Measurements from ENCODE around the gene PPP1CC.
"Not testable (repeated sequence)": the region's sequence is repeated elsewhere in the genome, so short reads cannot be mapped to it uniquely, and the experiment has no call there.

Gene PPP1CC

GRCh38 chr12:110750784-110751461, 8.2 kb upstream of the PPP1CC start:
- no peak for DNase-seq

- DNase-seq, result no peak
Measured at GRCh38 chr12:110746550-110746949, 3.9 kb upstream of the PPP1CC start.

GRCh38 chr12:110745542-110746284, 3.0 kb upstream of the PPP1CC start:
- no peak for DNase-seq

GRCh38 chr12:110744601-110745264, 2.0 kb upstream of the PPP1CC start:
- no peak for DNase-seq

- DNase-seq, result no peak
Measured at GRCh38 chr12:110744151-110744571, 1.5 kb upstream of the PPP1CC start.

GRCh38 chr12:110743571-110744093, 941 bp upstream of the PPP1CC start:
- DNase-seq, result no peak

- no peak for DNase-seq
Measured at GRCh38 chr12:110742096-110742717, 484 bp downstream of the PPP1CC start.

- no peak for DNase-seq
Measured at GRCh38 chr12:110741341-110742095, 1.2 kb downstream of the PPP1CC start.

- no peak for DNase-seq
Measured at GRCh38 chr12:110739894-110740293, 2.8 kb downstream of the PPP1CC start.

- no peak for DNase-seq
Measured at GRCh38 chr12:110739488-110739887, 3.2 kb downstream of the PPP1CC start.

GRCh38 chr12:110737532-110737931, 5.2 kb downstream of the PPP1CC start:
- DNase-seq, result no peak

GRCh38 chr12:110737016-110737415, 5.7 kb downstream of the PPP1CC start:
- DNase-seq, result not testable (repeated sequence)

- no peak for DNase-seq
Measured at GRCh38 chr12:110733900-110734299, 8.8 kb downstream of the PPP1CC start.

- DNase-seq, result no peak
Measured at GRCh38 chr12:110733089-110733715, 9.5 kb downstream of the PPP1CC start.

GRCh38 chr12:110732572-110732971, 10.1 kb downstream of the PPP1CC start:
- DNase-seq, result no peak

GRCh38 chr12:110731479-110731878, 11.2 kb downstream of the PPP1CC start:
- DNase-seq, result no peak

GRCh38 chr12:110728628-110729027, 14.1 kb downstream of the PPP1CC start:
- no peak for DNase-seq

- DNase-seq, result no peak
Measured at GRCh38 chr12:110726708-110727369, 15.9 kb downstream of the PPP1CC start.

GRCh38 chr12:110726028-110726427, 16.7 kb downstream of the PPP1CC start:
- no peak for DNase-seq

- no peak for DNase-seq
Measured at GRCh38 chr12:110725267-110725666, 17.4 kb downstream of the PPP1CC start.

- not testable (repeated sequence) for DNase-seq
Measured at GRCh38 chr12:110722892-110723291, 19.8 kb downstream of the PPP1CC start.

Data from effector CD4-positive, alpha-beta T cell (primary cell).